GM10248 (cell line): ENCODE measurements around the gene ENPP5.

Experiments used
- CTCF ChIA-PET: fragments of 300-600 bp; sonication (Branson Sonifier 250); formaldehyde crosslinking; extraction: SDS; loops from one replicate; lab custom pipeline; 2021; ENCODE audit warnings: antibody characterized with exemption; lab: Yijun Ruan, JAX
- POLR2A ChIA-PET: fragments of 350-650 bp; sonication (Branson Sonifier 250); formaldehyde crosslinking; extraction: SDS; loops from one replicate; lab custom pipeline; 2020; ENCODE audit warnings: antibody characterized with exemption; lab: Yijun Ruan, JAX
- DNase-seq: peaks from one replicate; pipeline ENCODE4 v3.0.0; 2012; ENCODE audit errors: extremely low spot score
- CTCF ChIP-seq: IDR thresholded peaks from 2 replicates; pipeline ENCODE4 v1.5.1; 2012; ENCODE audit warnings: mild to moderate bottlenecking, low read depth; ENCODE audit errors: extremely low read depth, missing control alignments, control extremely low read depth

ENPP5 gene

GRCh38 chr6:46215213-46215612 is 44.4 kb upstream of the ENPP5 start:
- no peak for DNase-seq
- POLR2A ChIA-PET: no interaction called here
- no peak for TF ChIP-seq CTCF
- CTCF ChIA-PET: interaction anchor here (1.1 to 2.6 kb wide), 5 partner anchors 23 to 195 kb away, joined by 3 to 6 read pairs (median 5); partner anchors contain the start of gene ENPP4

GRCh38 chr6:46211917-46212316 is 41.1 kb upstream of the ENPP5 start:
- ChIA-PET CTCF (interaction anchor here (1.4 kb wide), 1 partner anchor 9 kb away, joined by 4 read pairs; no protein-coding TSS in a partner anchor), POLR2A (no interaction called here)
- no peak for DNase-seq
- TF ChIP-seq CTCF: no peak

- DNase-seq: no peak
- TF ChIP-seq CTCF: no peak
- ChIA-PET POLR2A (no interaction called here), CTCF (no interaction called here)
Measured at GRCh38 chr6:46210294-46210693, 39.5 kb upstream of the ENPP5 start.

- ChIA-PET POLR2A (no interaction called here), CTCF (interaction anchor here (1.0 to 2.3 kb wide), 4 partner anchors 9 to 14 kb away, joined by 3 to 6 read pairs (median 4); no protein-coding TSS in a partner anchor)
Measured at GRCh38 chr6:46208303-46208702, 37.5 kb upstream of the ENPP5 start.

GRCh38 chr6:46207174-46207573 is 36.4 kb upstream of the ENPP5 start:
- no peak for DNase-seq
- POLR2A ChIA-PET: no interaction called here
- CTCF ChIA-PET: interaction anchor here (1.0 to 2.3 kb wide), 6 partner anchors 10 to 110 kb away, joined by 3 to 6 read pairs (median 5); no protein-coding TSS in a partner anchor
- peak; percentile 14 for TF ChIP-seq CTCF

More at GRCh38 chr6:46208303-46208702, 37.5 kb upstream of the ENPP5 start:
- DNase-seq: no peak
- TF ChIP-seq CTCF: no peak

GRCh38 chr6:46204880-46205650 is 34.3 kb upstream of the ENPP5 start:
- ChIA-PET POLR2A (no interaction called here), CTCF (interaction anchor here (0.8 kb wide), 1 partner anchor 20 kb away, joined by 3 read pairs; no protein-coding TSS in a partner anchor)
- no peak for TF ChIP-seq CTCF
- no peak for DNase-seq
